ENCODE results near the gene MTUS2. TPM values are rescaled to one million over a fixed set of nuclear protein-coding genes. Genes with fewer than 3 reads are reported as not detected.

Gene MTUS2
- total and polyA plus RNA-seq, 2 donors (not counting 3 experiments of a cell fraction or from before 2014, with no cell fraction given) = not detected

GRCh38 chr13:29530901-29531300 is 710.8 kb downstream of the MTUS2 start:
- intact Hi-C loops (cut with micrococcal nuclease) (no loop called here), dilution Hi-C loops (cut with MboI; ENCODE audit: extremely low pct_ligation_motif_present, low sequenced_read_pairs) (no loop called here)
- Histone ChIP-seq H4K20me1 (replicated peaks; ENCODE audit: control insufficient read depth, extremely low read depth, insufficient read depth, low read length) (no peaks in the 10 kb centered on the region), H3K4me2 (ENCODE audit: insufficient read depth, low read length) (no peak overlapping the region), H3K36me3 (ENCODE audit: control insufficient read depth in 2 of 2, extremely low read depth in 1 of 2, insufficient read depth in 2 of 2, low read length in 2 of 2) (peaks cover 11 to 19% of the 10 kb centered on the region in 2 experiments), H3K79me2 (ENCODE audit: control insufficient read depth, insufficient read depth, low read length) (peaks cover 7% of the 10 kb centered on the region), H3K9me3 (replicated peaks; ENCODE audit: control insufficient read depth, insufficient read depth, low read length) (no peaks in the 10 kb centered on the region), H3K4me1 (ENCODE audit: control insufficient read depth, extremely low read depth, insufficient read depth, low read length) (no peaks in the 10 kb centered on the region), H3K27me3 (ENCODE audit: control insufficient read depth in 2 of 2, insufficient read depth in 2 of 2, low read length in 2 of 2) (no peaks in the 10 kb centered on the region), H3K4me3 (replicated peaks in 1 of 3; ENCODE audit: insufficient read depth in 1 of 3, low read depth in 1 of 3, low read length in 3 of 3) (no peak overlapping the region), H2AFZ (ENCODE audit: low read depth, low read length) (no peak overlapping the region), H3K9me1 (replicated peaks; ENCODE audit: control insufficient read depth, extremely low read depth, insufficient read depth, low read length) (no peaks in the 10 kb centered on the region), H3K27ac (ENCODE audit: insufficient read depth, low read depth, low read length) (no peak overlapping the region), H3K9ac (replicated peaks; ENCODE audit: extremely low read depth, insufficient read depth, low read length) (no peak overlapping the region)
- CTCF ChIA-PET = interaction anchor here (0.8 to 1.5 kb wide), 2 partner anchors 23 to 42 kb away, joined by 3 to 4 read pairs; no protein-coding TSS in a partner anchor
- BruUV-seq (replicated peaks) = no TSS peak
- DNase-seq (ENCODE audit: low read depth, low spot score) = no peak
- TF ChIP-seq CTCF (IDR thresholded peaks at IDR 0.05; ENCODE audit: extremely low read depth in 1 of 2, insufficient read depth in 1 of 2, low read depth in 1 of 2, low read length in 2 of 2) = no peak
- POLR2A ChIA-PET = no interaction called here
- FAIRE-seq = no peak

- Histone ChIP-seq H3K4me3 (replicated peaks in 1 of 3; ENCODE audit: insufficient read depth in 1 of 3, low read depth in 1 of 3, low read length in 3 of 3) (no peak overlapping the region), H3K27me3 (ENCODE audit: control insufficient read depth in 2 of 2, insufficient read depth in 2 of 2, low read length in 2 of 2) (no peaks in the 10 kb centered on the region), H3K9me1 (replicated peaks; ENCODE audit: control insufficient read depth, extremely low read depth, insufficient read depth, low read length) (no peaks in the 10 kb centered on the region), H3K79me2 (ENCODE audit: control insufficient read depth, insufficient read depth, low read length) (peaks cover 11% of the 10 kb centered on the region), H3K27ac (ENCODE audit: insufficient read depth, low read depth, low read length) (no peak overlapping the region), H3K4me2 (ENCODE audit: insufficient read depth, low read length) (no peak overlapping the region), H3K9me3 (replicated peaks; ENCODE audit: control insufficient read depth, insufficient read depth, low read length) (no peaks in the 10 kb centered on the region), H2AFZ (ENCODE audit: low read depth, low read length) (no peak overlapping the region), H4K20me1 (replicated peaks; ENCODE audit: control insufficient read depth, extremely low read depth, insufficient read depth, low read length) (no peaks in the 10 kb centered on the region), H3K4me1 (ENCODE audit: control insufficient read depth, extremely low read depth, insufficient read depth, low read length) (peaks cover 5% of the 10 kb centered on the region), H3K9ac (replicated peaks; ENCODE audit: extremely low read depth, insufficient read depth, low read length) (no peak overlapping the region), H3K36me3 (ENCODE audit: control insufficient read depth in 2 of 2, extremely low read depth in 1 of 2, insufficient read depth in 2 of 2, low read length in 2 of 2) (peaks cover 13 to 17% of the 10 kb centered on the region in 2 experiments)
- no peak for FAIRE-seq
- no TSS peak for BruUV-seq (replicated peaks)
- TF ChIP-seq JUN (IDR thresholded peaks at IDR 0.05; ENCODE audit: borderline replicate concordance, insufficient read depth, insufficient read length, low read depth) = no peak
- no peak for TF ChIP-seq GATA2 (IDR thresholded peaks at IDR 0.05; ENCODE audit: insufficient read depth, insufficient read length, low read depth, low read length)
- ChIA-PET CTCF (interaction anchor here (1.5 kb wide), 1 partner anchor 41 kb away, joined by 4 read pairs; no protein-coding TSS in a partner anchor), POLR2A (no interaction called here)
- DNase-seq (ENCODE audit: low read depth, low spot score) = no peak
- intact Hi-C loops (cut with micrococcal nuclease) (no loop called here), dilution Hi-C loops (cut with MboI; ENCODE audit: extremely low pct_ligation_motif_present, low sequenced_read_pairs) (no loop called here)
Observed at GRCh38 chr13:29532116-29532515, 712.0 kb downstream of the MTUS2 start.
